ENCODE measurements around the gene NUAK2. TPM values are rescaled to one million over a fixed set of nuclear protein-coding genes. Genes with fewer than 3 reads are reported as not detected.
"Not testable (repeated sequence)": the region's sequence is repeated elsewhere in the genome, so short reads cannot be mapped to it uniquely, and the experiment has no call there.

Gene NUAK2
- polyA plus RNA-seq, 1 experiment: 7.0 TPM

- H3K9me3 ChIP-seq (ENCODE audit: control insufficient read depth, insufficient read depth, low read length): no peaks in the 10 kb centered on the region
- TF ChIP-seq CTCF (IDR thresholded peaks at IDR 0.05; ENCODE audit: low read depth, low read length): no peak
- peaks cover 4% of the 10 kb centered on the region for H3K27me3 ChIP-seq (ENCODE audit: control insufficient read depth, insufficient read depth, low read length)
- H3K4me3 ChIP-seq (ENCODE audit: low read depth, low read length): no peak overlapping the region
- CTCF ChIA-PET: interaction anchor here (1.0 to 4.9 kb wide), 3 partner anchors 12 to 119 kb away, joined by 3 to 38 read pairs (median 7); no protein-coding TSS in a partner anchor
- POLR2A ChIA-PET: no interaction called here
- no peak for DNase-seq (ENCODE audit: low read depth, low spot score)
- no peak overlapping the region for H3K27ac ChIP-seq (ENCODE audit: low read depth, low read length)
Observed at GRCh38 chr1:205365945-205366463, 44.5 kb upstream of the NUAK2 start.

GRCh38 chr1:205365086-205365485, 43.5 kb upstream of the NUAK2 start:
- CTCF ChIA-PET: interaction anchor here (4.9 kb wide), 1 partner anchor 11 kb away, joined by 38 read pairs; no protein-coding TSS in a partner anchor
- H3K27me3 ChIP-seq (ENCODE audit: control insufficient read depth, insufficient read depth, low read length): peaks cover 11% of the 10 kb centered on the region
- DNase-seq (ENCODE audit: low read depth, low spot score); H3K9me3 ChIP-seq (ENCODE audit: control insufficient read depth, insufficient read depth, low read length); POLR2A ChIA-PET; H3K27ac ChIP-seq (ENCODE audit: low read depth, low read length); H3K4me3 ChIP-seq (ENCODE audit: low read depth, low read length): not testable (repeated sequence)

GRCh38 chr1:205360891-205361290, 39.3 kb upstream of the NUAK2 start:
- Histone ChIP-seq H3K4me3 (ENCODE audit: low read depth, low read length) (no peak overlapping the region), H3K27ac (ENCODE audit: low read depth, low read length) (no peak overlapping the region), H3K27me3 (ENCODE audit: control insufficient read depth, insufficient read depth, low read length) (peaks cover 21% of the 10 kb centered on the region), H3K9me3 (ENCODE audit: control insufficient read depth, insufficient read depth, low read length) (no peaks in the 10 kb centered on the region)
- DNase-seq (ENCODE audit: low read depth, low spot score): no peak
- TF ChIP-seq CTCF (IDR thresholded peaks at IDR 0.05; ENCODE audit: low read depth, low read length): no peak
- ChIA-PET POLR2A (no interaction called here), CTCF (interaction anchor here (1.2 kb wide), 1 partner anchor 26 kb away, joined by 3 read pairs; no protein-coding TSS in a partner anchor)

- ChIA-PET CTCF (interaction anchor here (1.2 to 8.9 kb wide), 3 partner anchors 25 to 126 kb away, joined by 3 to 165 read pairs (median 3); no protein-coding TSS in a partner anchor), POLR2A (no interaction called here)
- H3K27me3 ChIP-seq (ENCODE audit: control insufficient read depth, insufficient read depth, low read length): peaks cover 21% of the 10 kb centered on the region
- H3K27ac ChIP-seq (ENCODE audit: low read depth, low read length): no peak overlapping the region
- H3K9me3 ChIP-seq (ENCODE audit: control insufficient read depth, insufficient read depth, low read length): no peaks in the 10 kb centered on the region
- DNase-seq (ENCODE audit: low read depth, low spot score): no peak
- no peak overlapping the region for H3K4me3 ChIP-seq (ENCODE audit: low read depth, low read length)
- TF ChIP-seq CTCF (IDR thresholded peaks at IDR 0.05; ENCODE audit: low read depth, low read length): no peak
Observed at GRCh38 chr1:205359771-205360565, 38.4 kb upstream of the NUAK2 start.

- H3K27ac ChIP-seq (ENCODE audit: low read depth, low read length): no peak overlapping the region
- DNase-seq (ENCODE audit: low read depth, low spot score): no peak
- ChIA-PET CTCF (interaction anchor here (1.2 to 8.9 kb wide), 2 partner anchors 24 to 127 kb away, joined by 3 to 165 read pairs; no protein-coding TSS in a partner anchor), POLR2A (no interaction called here)
- peaks cover 21% of the 10 kb centered on the region for H3K27me3 ChIP-seq (ENCODE audit: control insufficient read depth, insufficient read depth, low read length)
- no peak for TF ChIP-seq CTCF (IDR thresholded peaks at IDR 0.05; ENCODE audit: low read depth, low read length)
- no peak overlapping the region for H3K4me3 ChIP-seq (ENCODE audit: low read depth, low read length)
- H3K9me3 ChIP-seq (ENCODE audit: control insufficient read depth, insufficient read depth, low read length): no peaks in the 10 kb centered on the region
Observed at GRCh38 chr1:205358579-205358978, 37.0 kb upstream of the NUAK2 start.

All from AG04450 (cell line).